Cerebellar nuclear complex (tissue), 1 donor: ENCODE data around the gene CCDC88B.
"Not testable (repeated sequence)": the region's sequence is repeated elsewhere in the genome, so short reads cannot be mapped to it uniquely, and the experiment has no call there.

ENCODE experiments used
- DNase-seq, 2 experiments: peaks; one replicate each; lab custom pipeline; 2025; lab: John Stamatoyannopoulos, UW

The CCDC88B gene

DNA sequence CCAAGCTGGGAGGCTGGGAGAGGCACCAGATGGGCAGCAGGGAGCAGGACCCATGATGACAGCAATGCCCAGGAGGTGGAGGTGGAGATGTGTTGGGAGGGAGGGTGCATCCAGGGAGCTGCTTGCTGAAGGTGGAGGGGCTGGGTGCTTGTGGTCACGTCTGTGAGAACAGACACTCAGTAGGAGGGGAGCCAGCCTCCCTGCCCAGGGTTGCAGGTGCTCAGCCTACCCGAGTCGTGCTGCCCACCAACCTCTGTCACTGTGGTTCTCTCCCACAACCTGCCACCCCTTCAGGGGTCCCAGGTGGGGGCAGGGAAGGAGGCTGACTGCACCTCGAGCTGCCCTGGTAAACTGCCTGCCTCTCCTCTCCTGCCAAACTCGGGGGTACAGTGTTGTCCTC is 16.6 kb upstream of the CCDC88B start:
- no peak for DNase-seq

DNA sequence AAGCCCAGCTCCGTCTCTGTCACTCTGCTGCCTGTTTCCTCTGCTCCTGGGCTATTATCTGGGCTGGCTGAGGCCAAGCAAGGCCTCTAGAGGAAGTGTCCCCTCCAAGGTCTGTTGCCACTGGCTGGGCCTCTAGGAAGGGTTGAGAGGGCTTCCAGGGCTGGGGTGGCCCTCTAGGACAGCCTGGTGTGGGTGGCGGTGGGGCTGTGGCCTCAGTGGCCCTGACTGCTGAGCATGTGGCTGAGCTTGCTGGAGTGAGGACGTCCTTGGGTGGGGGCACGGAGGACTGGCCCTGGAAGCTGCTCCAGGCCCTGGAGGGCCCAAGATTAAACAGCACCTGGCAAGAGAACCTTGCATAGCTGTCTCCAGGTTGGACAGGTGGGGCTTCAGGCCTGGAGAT is 16.0 kb upstream of the CCDC88B start:
- not testable (repeated sequence) for DNase-seq

DNA sequence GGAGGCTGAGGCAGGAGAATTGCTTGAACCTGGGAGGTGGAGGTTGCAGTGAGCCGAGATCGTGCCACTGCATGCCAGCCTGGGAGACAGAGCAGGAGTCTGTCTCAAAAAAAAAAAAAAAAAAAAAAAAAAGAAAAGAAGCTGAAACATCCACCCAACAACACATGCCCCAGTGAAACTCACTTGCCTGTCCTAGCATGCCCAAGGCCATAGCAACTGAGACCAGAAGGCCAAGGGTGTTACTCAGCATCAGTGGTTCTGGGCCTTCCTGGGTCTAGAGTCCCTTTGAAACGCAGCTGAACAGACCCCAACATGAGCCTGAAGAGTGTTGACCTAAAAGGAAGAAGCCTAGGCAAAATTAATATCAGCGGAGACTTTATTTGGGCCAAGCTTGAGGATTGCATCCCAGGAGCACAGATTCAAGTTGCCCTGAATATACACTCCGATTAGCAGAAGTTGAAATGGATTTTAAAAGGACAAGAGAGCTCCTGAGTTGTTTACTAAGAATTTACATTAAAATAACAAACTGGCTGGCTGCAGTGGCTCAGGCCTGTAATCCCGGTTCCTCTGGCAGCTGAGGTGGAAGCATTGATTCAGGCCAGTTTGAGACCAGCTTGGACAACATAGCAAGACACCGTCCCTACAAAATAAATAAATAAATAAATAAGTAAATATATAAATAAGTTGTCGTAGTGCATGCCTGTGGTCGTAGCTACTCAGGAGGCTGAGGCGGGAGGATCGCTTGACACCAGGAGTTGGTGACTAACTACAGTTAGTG is 15.1 kb upstream of the CCDC88B start:
- no peak for DNase-seq

DNA sequence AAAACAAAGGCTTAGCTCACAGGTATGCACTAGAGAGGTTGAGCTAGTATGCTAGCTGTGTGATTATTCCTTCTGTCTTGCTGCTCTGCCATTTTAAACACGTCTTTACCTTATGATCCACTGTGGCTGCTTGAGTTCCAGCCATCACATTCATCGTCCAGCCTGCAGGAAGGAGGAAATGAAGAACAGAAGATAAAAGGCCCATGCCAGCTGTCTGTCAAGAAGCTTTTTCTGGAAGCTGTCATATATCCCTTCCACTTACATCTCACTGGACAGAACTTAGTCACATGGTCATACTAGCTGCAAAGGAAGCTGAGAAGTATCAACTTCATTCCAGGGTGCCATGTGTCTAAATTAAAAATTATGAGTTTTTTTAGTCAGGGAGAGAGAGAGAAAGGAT is 12.6 kb upstream of the CCDC88B start:
- DNase-seq, result no peak

DNA sequence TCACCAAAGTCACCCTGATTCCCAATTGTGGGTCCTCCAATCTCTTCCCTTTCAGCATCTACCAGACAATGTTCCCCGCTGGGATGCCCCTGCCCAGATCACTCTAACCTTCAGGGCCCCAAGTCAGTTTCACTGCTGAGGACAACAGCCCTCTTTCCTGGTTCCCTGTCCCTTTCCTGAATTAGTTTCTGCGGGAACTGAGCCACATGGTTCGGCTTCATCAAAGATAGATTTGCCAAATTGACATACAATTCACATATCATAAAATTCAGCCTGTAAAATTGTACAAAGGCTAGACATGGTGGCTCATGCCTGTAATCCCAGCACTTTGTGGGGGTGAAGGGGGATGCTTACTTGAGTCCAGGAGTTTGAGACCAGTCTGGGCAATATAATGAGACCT is 12.0 kb upstream of the CCDC88B start:
- DNase-seq, result no peak

DNA sequence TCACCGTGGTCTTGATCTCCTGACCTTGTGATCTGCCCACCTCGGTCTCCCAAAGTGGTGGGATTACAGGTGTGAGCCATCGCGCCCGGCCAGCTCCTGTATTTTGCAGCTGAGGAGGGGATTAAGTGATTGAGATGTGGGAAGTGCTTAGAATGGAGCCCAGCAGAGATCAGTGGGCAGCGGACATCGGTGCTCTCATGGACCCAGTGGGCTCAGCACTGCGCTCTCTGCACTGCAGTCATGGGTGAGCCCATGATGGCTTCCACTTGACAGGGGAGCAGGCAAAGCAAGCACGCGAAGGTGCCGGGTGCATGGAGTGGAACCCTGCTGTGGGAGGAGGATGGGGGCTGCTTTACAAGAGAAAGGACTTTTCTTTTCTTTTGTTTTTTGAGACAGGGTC is 9.1 kb upstream of the CCDC88B start:
- no peak for DNase-seq

DNA sequence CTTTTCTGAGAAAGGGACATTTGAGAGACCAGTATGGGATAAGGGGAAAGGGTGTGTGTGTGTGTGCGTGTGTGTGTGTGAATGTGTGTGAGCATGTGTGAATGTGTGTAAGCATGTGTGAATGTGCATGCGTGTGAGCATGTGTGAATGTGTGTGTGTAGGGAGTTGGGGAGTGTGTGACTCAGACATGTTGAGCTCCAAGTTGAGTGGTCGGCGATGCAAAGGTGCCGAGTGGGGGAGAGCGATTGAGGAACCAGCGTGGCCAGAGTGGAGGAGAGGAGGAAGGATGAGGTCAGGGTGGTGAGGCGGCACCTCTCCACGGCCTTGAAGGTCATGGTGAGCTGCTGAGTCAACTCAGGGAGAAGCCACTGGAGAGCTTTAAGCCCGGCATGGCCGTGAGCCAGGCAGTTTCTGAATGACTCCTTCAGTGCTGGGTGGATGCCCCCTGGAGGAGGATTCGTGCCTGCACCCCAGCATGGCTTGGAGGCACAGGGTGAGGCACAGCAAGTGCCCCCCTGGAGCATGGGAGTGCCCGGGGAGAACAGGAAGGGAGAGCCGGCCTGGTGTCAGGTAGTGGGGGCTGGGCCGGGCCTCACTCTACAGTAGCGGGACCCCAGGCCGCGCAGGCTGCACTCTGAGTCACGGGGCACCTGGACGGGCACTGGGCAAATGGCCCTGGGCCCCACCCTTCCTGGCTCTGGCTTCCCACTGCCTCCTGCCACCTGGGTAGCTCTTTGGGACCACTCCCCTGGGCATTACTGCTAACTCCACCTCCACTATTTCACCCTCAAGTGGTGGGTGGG is 8.2 kb upstream of the CCDC88B start:
- no peak for DNase-seq

DNA sequence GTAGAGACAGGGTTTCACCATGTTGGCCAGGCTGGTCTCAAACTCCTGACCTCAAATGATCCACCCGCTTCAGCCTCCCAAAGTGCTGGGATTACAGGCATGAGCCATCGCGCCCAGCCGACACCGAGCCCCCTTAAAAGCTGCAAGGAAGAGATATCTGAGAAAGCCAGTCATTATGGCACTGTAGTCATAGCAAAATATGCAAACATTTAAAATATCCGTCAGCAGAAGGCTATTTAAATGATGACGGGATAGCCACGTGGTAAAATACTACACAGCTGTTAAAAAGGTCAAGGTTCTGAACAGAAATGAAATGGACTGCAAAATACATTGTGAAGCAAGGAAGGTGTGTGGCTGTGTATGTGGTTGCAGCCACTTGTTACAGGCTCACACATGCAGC is 6.4 kb upstream of the CCDC88B start:
- no peak for DNase-seq

DNA sequence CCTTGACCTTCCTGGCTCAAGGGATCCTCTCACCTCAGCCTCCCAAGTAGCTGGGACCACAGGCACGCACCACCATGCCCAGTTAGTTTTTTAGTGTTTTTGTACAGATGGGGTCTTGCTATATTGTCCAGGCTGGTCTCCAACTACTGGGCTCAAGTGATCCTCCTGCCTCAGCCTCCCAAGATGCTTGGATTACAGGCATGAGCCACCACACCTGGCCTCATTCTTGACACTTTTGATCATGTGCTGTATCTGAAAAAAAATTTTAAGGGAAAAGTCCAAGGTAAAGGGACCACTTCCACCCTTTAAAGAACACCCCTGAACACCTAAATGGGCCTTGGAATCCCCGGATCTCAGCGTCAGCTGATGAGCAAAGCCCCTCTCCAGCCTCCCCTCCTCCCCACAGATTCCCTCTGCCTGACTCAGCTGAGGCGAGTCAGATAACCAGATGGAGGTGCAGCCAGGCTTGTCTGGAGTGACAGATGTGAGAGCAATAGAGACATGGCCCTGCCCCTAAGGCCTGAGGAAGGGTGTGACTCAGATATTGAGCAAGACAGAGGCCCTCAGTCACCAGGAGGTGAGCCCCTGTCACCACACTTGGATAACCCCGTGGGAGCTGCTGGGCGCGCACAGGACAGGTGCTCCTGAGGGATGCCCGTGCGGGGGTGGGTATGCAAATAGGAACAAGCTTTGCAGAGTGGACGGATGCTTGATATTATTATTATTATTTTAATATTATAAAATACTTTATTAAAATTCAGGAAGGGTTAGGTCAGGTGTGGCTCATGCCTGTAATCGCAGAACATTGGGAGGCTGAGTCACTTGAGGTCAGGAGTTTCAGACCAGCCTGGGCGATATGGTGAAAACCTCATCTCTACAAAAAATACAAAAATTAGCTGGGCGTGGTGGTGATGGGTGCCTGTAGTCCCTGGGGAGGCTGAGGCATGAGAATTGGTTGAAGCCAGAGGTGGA is 5.0 kb upstream of the CCDC88B start:
- DNase-seq, result no peak

DNA sequence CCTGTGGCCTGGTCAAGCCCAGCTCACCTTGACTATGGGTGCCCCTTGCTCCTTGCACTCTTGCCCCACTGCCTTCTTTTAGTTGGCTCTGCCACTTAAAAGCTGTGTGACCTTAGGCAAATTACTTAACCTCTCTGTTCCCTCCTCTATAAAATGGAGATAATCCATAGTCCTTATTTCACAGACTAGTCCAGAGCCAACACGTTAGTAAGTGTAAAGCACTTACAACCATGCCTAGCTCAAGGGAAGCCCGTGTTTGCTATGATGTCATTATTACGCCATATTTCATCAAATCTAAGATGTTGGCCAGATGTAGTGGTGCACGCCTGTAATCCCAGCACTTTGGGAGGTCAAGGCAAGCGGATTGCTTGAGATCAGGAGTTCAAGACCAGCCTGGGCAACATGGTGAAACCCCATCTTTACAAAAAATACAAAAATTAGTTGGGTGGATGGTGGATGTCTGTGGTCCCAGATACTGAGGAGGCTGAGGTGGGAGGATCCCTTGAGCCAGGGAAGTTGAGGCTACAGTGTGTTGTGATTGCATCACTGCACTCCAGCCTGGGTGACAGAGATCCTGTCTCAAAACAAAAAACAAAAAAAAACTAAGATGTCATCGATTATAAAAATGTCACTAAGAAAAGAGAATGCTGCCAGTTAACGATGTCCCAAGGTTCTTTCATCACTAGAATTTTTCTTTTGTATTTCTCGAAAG is 2.3 kb upstream of the CCDC88B start:
- DNase-seq, result no peak

DNA sequence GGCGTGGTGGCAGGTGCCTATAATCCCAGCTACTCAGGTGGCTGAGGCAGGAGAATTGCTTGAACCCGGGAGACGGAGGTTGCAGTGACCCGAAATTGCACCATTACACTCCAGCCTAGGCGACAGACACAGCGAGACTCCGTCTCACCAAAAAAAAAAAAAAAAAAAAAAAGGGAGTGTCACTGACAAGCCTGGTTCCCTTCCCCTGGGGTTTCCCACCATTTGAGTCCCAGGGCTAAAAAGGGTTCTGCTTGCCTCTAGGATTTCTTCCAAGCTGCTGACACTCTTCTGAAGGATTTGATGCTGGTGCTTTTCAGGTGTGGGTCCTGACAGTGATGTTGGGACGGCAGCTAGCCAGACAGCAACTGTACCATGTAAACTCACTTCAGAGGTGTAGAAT is 1.3 kb upstream of the CCDC88B start:
- DNase-seq, result no peak

DNA sequence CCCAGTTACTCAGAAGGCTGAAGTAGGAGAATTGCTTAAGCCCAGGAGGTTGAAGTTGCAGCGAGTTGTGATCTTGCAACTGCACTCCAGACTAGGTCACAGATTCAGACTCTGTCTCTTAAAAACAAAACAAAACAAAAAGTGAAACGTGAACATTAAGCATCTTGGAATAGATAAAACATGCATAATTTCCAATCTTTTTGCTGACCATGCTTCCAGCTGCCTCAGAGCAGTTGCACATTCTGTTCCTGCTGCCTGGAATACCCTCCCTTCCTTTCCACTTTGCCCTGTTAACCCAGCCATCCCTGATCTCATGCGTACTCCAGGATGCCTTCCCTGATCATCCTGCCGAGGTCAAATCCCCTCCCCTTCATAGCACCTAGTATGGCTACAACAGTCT is 718 bp upstream of the CCDC88B start:
- DNase-seq, result no peak

DNA sequence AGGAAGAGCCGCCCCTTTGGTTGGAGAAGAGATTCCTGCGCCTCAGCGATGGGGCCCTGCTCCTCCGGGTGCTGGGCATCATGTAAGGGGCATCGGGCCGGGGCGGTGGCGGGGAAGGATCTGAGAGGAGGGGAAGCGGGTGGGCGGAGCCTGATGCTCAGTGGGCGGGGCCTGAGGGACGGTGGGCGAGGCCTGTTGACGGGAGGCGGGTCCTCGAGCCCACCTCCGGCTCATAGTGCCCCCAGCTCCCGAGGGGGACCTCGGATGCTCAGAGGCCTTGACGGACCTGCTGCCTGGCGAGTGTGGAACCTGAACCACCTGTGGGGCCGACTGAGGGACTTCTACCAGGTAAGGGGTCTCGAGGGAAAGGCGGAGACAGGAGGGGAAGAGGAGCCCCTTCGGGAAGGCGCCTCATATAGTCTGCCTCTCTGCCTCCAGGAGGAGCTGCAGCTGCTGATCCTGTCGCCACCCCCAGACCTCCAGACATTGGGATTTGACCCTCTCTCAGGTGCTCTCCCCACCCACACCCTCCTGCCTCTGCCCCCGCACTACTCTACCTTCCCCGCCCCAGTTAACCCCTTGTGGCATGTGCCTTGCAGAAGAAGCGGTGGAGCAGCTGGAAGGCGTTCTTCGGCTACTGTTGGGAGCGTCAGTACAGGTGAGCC is 799 bp downstream of the CCDC88B start:
- DNase-seq, result no peak

DNA sequence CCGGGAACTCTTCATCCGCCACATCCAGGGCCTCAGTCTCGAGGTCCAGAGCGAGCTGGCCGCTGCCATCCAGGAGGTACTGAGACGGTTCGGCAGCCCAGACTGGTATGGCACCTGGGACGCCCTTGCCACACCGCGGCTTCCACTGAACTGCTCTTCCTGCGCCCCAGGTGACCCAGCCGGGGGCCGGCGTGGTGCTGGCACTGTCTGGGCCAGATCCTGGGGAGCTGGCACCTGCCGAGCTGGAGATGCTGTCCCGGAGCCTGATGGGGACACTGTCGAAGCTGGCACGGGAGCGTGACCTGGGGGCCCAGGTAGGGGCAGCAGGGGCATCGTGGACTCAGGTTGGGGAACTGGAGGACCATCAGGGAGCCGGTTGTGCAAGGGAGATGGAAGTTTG is 1.4 kb downstream of the CCDC88B start:
- no peak for DNase-seq

DNA sequence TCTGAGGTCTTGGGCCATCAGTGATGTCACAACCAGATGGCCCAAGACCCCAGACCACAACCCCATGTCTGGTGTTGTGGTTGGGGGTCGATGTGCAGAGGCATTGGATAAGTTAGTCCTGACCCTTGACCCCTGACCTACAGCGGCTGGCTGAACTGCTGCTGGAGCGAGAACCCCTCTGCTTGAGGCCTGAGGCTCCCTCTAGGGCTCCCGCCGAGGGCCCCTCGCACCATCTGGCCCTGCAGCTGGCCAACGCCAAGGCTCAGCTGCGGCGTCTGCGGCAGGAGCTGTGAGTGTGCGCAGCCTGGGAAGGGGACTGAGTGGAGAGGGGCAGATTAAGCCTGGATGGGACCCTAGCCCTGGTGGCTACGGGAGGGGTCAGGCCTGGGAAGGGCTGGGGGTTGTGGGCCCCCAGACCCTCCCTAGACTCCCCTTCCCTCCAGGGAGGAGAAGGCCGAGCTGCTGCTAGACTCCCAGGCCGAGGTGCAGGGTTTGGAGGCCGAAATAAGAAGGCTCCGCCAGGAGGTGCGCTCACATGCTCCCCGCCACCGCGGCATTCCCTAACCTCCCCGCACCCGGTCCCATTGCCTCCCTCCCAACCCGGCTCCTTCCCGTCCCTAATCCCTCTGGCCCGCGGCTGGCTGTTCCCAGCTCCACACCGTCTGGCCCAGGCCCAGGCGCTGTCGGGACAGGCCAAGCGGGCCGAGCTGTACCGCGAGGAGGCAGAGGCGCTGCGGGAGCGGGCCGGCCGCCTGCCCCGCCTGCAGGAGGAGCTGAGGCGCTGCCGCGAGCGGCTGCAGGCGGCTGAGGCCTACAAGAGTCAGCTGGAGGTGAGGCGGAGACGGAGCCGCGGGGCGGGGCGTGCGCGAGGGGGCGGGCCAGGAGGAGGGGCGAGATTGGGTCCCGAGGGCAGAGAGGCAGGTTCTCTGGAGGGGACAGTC is 2.1 kb downstream of the CCDC88B start:
- peak in 1 of 2 experiments; percentile 60 for DNase-seq

DNA sequence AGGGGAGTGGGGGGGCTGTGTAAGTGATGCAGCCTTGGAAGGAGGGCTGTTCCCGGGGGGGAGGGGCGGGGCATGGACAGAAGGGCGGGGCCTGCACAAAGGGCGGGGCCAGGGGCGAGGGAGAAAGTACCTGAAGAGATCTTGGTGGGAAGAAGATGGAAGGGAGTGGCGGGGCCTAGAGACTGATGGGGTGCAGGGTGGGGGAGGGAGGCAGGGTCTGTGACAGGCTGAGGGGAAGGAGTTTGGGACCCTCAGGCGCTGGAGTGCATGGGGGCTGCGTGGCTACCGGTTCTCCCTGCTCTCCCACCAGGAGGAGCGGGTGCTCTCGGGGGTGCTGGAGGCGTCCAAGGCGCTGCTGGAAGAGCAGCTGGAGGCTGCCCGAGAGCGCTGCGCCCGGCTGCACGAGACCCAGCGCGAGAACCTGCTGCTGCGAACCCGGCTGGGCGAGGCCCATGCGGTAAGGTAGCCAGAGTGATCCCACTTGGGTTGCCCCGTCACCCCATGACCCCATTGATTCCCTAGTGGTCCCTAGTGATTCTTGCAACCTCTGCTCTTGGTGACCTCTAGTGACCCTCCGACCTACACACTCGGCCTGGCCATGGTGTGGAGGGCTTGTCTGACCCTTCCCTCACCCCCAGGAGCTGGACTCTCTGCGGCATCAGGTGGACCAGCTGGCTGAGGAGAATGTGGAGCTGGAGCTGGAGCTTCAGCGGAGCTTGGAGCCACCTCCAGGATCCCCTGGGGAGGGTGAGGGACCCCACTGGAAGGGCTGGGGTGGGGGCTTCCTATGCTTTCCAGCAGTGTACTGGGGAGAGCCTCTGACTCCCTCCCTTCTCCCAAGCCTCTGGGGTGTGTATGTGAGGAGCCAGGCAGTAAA is 3.1 kb downstream of the CCDC88B start:
- DNase-seq, result no peak

DNA sequence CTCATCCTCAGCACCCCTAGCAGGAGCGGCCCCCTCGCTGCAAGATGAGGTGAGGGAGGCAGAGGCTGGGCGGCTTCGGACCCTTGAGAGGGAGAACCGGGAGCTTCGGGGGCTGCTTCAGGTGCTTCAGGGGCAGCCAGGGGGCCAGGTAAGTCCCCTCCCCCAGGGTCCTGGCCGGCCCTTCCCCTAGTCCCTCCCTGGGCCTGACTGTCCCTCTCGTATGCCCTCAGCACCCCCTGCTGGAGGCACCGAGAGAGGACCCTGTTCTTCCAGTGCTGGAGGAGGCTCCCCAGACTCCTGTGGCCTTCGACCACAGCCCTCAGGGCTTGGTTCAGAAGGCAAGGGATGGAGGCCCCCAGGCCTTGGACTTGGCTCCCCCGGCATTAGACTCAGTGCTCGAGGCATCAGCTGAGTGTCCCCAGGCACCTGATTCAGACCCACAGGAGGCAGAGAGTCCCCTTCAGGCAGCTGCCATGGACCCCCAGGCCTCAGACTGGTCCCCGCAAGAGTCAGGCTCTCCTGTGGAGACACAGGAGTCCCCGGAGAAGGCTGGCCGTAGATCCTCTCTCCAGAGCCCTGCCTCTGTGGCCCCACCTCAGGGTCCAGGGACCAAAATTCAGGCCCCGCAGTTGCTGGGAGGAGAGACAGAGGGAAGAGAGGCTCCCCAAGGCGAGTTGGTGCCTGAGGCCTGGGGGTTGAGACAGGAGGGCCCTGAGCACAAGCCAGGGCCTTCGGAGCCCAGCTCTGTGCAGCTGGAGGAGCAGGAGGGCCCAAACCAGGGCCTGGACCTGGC is 4.0 kb downstream of the CCDC88B start:
- DNase-seq, result no peak

DNA sequence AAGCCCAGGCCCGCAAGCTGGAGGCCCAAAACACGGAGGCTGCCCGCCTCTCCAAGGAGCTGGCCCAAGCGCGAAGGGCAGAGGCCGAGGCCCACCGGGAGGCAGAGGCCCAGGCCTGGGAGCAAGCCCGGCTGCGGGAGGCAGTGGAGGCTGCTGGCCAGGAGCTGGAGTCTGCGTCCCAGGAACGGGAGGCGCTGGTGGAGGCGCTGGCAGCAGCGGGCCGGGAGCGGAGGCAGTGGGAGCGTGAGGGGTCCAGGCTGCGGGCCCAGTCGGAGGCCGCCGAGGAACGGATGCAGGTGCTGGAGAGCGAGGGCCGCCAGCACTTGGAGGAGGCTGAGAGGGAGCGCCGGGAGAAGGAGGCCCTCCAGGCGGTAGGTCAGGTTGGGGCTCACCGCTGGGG is 4.8 kb downstream of the CCDC88B start:
- no peak for DNase-seq
